GM18499 (cell line): ENCODE measurements around the gene TREML1.
"Not testable (repeated sequence)": the region's sequence is repeated elsewhere in the genome, so short reads cannot be mapped to it uniquely, and the experiment has no call there.

Source experiments
- ATAC-seq: cut with Tn5 transposase; IDR thresholded peaks from one replicate; pipeline ENCODE4 v1.9.1; 2021; ENCODE audit warnings: moderate number of reproducible peaks; ENCODE audit not compliant: insufficient read depth, unreplicated experiment

The TREML1 gene, protein sequence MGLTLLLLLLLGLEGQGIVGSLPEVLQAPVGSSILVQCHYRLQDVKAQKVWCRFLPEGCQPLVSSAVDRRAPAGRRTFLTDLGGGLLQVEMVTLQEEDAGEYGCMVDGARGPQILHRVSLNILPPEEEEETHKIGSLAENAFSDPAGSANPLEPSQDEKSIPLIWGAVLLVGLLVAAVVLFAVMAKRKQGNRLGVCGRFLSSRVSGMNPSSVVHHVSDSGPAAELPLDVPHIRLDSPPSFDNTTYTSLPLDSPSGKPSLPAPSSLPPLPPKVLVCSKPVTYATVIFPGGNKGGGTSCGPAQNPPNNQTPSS

DNA sequence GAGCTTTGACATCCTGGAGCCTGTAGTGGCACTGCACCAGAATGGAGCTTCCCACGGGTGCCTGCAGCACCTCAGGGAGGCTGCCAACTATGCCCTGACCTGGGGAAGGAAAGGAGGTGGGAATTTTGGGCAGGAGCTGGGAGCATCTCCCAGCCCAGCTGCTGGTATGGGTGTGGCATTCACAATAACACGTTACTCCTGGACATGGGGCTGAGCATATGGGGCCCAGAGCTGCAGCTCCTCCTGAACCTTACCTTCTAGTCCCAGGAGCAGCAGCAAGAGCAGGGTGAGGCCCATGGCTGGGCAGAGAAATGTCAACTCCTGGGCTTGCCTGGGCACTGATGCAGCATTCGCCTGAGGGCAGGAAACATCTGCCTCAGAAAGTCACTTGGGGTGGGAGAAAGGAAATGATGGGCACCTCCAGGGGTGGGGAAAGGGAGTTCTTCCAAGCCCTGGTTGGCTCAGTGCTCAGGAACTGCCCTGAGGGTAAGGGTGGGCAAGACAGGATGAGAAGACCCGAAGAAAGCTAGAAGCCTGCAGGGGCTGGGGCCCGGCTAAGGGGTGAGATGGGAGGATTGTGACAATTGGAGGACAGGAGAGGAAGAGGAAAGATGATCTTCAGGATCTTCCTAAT is at the start of gene TREML1:
Gene TREML1 (minus strand): TSS at position 356 of the 634 bp plus-strand sequence. CDS start 59 bp downstream, at position 297.
- ATAC-seq: no peak

DNA sequence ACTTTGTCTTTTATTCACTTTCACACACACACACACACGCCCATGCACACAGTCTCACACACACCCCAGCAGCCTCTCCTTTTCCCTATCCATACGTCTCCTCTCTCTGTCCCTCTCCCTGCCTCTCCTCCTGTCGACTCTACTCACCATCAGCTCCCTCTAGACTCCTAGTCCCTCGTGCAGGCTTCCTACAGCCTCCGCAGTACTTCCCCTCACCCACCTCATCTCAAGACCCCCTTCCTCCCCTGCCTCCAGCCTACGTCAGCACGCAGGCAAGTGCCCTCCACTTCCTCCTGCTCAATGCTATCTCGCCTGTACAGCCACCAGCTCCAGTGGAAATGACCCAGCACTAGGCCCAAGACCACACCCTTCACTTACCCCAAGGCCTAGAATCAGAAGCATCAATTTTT is 47.6 kb upstream of the TREML1 start:
- ATAC-seq: no peak

DNA sequence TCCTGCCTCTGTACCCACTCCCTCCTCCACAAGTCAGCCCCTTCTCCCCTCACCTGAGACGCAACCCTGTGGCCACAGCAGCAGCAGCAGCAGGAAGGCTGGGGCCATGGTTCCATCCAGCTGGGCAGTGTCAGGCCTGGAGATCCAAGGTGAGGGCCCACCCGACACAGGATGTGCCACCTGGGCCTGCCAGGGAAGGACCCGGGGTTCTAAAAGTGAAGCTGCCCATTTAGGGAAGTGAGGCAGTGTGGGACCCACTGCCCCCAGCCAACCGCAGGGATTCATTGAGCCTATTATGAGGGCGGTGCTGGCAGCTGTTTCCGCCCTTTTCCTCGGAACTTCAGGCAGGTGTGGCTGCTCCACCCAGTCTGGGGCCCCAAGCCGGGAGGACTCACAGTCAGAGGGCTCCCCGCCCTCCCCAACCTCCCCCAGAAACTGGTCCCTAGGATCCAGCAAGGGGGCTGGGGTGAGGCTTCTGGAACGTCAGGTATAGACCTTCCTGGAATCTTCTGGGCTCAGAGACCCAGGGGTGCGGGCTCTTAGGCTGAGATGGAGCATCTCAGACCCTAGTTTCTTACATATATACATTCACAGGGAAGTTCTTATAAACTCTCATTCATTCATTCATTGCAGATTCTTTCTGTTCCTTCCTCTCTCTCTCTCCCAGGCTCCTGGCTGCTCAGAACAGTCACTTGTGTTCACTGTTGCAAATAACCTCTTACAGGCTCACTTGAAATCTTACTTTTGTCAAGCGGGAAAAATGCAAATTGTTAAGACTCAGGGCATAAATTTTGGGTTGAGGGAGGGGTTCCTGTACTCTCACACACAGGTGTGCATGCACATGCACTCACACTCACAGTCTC is 47.0 kb upstream of the TREML1 start, which contains the start of gene TREML2:
Gene TREML2 (minus strand): TSS at position 249 of the 863 bp plus-strand sequence. CDS start 141 bp downstream, at position 108.
- ATAC-seq: no peak

DNA sequence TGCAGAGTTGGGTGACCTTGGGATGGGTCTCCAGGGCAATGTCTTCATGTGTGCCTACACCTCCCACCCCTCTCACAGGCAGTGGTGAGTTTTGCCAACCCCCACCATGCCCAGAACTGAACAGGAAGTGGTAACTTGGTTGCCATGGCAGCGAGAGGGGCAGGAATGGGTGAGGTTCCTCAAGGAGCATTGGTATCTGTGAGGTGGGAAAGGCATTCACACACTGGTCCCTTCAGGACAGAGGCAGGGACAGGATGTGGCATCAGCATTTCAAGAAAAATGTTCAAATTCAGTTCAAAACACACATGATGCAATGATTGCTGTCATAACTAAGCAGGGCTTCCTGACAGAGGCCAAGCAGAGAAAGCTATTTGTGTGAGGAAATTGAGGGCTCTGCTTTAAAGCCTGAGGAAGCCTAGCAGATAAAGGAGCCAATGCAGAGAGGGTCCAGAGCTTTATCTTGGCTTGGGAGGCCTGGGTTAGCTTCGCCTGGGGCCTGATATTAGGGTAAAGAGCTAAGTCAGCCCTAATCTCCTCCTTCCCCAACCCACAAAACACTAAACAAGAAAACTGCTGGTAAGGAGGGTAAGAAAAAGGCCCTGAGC is 46.3 kb upstream of the TREML1 start:
- no peak for ATAC-seq

DNA sequence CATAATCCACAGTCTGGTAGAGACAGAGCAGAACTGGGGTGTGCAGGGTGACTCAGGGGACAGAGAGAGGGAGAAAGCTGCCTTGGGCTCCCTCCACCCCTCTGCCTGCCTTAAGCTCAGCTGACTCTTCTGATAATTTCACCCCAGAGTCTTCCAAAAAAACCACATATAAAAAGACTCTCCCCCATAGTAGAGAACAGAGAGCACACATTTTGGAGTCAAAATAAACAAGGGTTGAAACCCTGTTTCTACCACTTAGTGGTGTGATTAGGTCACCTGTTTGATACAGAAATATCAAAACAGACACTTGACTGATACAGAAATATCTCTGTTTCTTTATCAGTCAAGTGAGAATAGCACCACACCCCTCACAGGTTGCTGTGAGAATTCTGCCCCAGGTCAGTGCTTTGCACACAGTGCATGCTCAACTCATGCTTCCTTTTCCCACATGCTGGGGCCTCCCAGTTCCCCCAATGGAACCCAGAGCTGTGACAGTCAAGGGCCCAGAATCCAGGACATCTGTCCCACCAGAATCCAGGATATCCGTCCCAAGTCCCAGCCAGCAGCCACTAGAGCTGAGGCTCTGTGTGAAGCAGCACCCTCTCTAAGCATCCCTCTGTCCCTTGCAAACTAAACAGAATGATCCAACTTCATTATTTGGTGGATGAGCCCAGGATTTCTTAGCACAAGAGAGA is 45.6 kb upstream of the TREML1 start:
- peak; percentile 56 for ATAC-seq

DNA sequence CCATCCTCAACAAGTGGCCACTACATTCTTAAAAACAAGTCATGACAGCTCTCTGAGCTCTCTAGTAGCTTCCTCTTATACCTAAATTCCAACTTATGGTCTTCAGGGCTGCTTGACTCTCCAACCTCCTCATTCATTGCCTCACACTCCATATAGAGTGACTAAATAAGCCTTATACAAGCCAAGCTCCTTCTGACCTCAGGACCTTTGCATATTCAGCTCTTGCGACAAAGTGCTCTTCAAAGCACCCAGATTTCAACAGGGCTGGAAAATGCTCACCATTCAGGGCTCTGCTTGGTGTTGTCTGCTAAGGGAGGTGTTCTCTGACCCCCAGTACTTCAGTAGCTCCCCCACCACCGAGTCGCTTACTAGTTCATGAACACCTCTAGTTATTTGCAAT is 43.1 kb upstream of the TREML1 start:
- ATAC-seq: no peak

DNA sequence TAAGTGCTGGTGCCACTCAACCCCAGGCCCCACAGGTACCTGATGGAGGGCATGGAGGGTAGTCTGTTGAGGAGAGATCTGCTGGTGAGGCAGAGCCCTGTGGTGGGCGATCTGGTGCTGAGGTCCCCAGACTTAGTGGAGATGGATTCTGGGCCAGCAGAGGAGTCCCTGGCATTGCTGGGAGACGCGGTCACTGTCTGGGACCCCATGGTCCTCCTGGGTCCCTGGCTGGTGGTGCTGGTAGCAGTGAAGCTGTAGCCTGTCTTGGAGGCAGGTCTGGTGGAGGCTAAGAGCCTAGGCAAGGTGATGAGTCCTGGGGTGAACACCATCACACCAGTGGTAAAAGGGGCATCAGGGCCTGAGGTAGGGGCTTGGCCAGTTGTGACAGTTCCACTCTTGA is 40.2 kb upstream of the TREML1 start:
- ATAC-seq: no peak

DNA sequence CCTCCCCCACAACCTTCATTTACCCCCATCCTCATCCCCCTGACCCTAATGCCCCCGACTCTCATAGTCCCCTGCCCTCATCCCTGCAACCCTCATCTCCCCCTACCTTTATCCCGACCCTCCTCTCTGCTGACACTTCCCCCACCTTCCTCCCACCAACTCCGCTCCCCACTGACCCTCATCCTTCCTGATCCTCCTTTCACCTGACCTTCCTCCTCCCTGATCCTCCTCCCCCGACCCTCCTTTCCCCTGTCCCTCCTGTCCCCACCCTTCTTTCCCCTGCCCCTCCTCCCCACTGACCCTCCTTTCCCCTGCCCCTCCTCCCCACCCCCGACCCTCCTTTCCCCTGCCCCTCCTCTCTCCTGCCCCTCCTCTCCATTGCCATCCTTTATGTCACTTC is 39.7 kb upstream of the TREML1 start:
- ATAC-seq: no peak

DNA sequence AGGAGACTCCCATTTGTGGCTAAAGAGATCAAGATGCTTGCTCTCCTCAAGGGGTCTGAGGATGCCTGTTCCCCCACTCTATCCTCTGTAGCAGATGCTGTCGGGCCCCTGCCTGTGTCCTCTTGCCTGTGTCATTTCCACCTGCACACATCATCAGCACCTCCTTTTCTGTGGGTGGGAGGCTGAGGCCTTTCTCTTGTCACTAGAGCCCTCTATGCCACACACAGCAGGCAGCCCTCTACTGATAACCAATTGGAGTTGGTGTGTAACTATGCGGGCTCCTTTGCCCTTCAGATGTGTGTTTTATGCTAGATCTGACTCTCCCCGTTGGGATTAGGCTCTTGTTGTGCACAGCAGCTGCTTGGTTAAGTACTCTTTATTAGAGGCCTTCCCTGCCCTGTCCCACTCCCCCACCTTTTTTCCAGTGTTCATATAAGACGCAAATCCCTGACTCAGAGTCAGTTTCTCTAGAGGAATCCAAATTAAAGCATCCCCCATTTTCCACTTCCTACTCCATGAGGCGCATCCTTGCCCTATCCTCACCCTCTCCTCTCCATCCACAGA is 39.1 kb upstream of the TREML1 start:
- no peak for ATAC-seq

DNA sequence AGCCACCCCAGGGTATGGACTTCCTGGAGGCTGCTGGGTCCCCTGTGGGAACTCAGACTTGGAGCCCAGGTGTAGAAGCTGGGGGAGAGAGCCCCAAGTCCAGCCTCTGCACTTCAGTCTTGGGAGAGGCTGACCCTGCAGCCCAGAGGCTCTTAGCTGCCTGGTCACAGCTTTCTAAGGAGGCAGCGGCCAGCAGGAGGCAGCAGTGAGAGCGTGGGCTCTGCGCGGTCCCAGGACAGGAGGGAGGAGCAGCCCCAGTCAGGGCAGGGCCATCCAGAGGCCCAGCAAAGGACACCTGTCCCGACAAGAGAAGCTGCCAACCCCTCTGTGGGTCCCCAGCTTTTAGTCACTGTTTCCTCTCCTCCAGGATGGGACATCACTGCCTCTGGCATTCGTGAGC is 37.4 kb upstream of the TREML1 start:
- no peak for ATAC-seq

DNA sequence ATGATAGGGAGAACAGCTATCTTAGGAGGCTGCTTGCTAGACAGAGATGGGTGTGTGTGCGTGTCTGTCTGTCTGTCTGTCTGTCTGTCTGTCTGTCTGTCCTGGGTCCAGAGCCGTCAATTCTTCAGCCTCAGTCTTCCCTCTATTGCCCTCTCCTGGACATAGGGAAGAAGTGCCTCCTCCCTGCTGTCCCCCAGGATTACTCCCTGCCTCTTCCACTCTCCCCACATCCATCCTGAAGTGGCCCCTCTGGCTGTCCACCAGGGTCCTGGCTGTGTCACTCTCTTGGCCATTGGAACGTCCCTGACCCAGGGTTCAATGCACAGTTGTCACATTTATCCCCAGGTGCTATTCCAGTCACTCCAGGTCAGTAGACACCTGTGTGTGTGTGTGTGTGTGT is 36.6 kb upstream of the TREML1 start:
- ATAC-seq: no peak

DNA sequence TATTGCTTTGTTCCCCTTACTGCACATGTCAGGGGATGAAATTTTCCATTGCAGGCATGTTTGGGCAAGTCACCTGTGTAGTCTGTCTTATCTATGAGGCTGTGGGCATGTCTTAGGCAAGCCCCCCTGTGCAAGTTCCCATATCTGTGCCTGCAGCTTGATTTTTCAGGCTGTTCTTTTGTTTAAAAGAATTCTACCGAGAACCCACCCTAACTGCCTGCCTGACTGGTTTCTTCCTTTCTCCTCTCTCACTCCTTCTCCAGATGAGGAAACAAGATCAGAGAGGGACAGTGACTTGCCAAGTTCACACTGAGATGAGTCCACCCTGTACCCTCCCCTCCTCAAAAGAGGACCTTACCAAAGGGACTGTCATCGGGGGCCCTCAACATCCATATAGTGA is 35.8 kb upstream of the TREML1 start:
- no peak for ATAC-seq

DNA sequence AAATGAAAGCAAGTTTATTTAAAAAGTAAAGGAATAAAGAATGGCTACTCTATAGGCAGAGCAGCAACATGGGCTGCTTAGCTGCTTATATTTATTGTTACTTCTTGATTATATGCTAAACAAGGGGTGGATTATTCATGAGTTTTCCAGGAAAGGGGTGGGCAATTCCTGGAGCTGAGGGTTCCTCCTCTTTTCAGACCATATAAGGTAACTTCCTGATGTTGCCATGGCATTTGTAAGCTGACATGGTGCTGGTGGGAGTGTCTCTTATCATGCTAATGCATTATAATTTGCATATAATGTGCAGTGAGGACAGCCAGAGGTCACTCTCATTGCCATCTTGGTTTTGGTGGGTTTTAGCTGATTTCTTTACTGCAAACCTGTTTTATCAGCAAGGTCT is 34.9 kb upstream of the TREML1 start:
- ATAC-seq: not testable (repeated sequence)

DNA sequence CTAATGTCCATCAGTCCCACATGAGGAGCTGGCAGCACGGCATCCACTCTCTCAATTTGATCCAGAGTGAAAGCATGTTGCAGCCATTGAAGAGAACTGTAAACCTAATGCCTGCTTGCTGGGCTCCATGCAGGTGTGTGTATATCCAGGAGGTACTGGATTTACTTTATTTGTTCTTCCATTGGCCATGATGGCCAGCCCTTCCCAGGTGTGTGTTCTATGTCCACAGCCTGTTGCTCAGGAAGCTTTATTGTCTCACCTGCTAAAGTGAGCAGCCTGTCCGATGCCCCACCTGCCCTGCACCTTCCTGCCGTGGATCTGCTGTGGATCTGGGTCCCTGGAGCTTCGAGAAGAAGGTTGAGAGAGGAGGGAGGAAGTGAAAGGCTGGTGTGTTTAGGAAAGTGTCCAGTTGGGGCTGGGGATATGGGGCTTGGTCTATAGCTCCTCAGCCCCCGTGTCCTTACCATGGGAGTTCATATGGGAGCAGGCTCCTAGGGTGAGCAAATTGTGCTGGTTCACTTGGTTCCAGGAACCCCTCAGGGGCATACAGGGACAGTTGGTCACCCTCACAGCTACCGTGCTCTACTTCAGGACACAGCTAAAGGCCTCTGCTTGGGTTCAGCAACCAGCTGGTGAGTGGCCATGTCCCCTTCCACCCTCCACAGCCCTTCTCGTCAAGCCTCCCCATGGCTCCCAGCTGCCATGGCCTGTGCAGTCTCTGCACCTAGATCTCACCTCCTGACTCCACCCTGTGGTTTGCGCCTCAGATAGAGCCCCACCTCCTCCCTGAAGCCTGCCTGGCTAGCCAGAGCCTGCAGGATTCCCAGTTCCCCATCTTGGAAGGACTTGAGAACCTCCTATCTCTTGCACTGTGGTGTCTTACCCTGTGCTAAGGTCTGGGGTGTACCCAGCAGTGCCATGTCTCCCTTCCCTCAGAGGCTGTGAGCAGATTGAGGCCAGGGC is 34.1 kb upstream of the TREML1 start:
- ATAC-seq: no peak

DNA sequence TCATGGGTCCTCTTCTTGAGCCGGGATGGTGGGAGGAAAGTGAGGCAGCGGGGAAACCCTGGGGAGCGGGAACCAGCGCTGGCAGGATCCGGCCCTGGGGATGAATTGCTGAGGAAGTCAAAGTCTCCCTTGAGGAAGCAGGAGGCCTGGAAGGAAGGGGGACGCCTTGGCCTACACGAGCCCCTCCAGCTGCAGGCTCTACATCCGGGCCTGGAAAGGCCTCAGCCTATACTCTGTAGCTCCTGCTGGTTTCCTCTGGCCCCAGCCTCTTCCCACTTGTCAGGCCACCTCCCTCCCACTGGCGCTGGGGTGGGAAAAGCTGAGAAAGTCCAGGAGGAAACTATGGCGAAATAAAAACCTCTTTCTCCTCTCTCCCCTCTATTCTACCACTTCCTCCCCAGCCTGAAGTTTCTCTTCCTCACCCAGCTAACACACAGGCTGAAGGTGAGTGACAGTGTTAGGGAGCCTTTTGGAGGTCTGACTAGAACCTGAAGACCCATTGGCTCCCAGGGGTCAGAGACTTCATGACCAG is 31.9 kb upstream of the TREML1 start:
- ATAC-seq: no peak

DNA sequence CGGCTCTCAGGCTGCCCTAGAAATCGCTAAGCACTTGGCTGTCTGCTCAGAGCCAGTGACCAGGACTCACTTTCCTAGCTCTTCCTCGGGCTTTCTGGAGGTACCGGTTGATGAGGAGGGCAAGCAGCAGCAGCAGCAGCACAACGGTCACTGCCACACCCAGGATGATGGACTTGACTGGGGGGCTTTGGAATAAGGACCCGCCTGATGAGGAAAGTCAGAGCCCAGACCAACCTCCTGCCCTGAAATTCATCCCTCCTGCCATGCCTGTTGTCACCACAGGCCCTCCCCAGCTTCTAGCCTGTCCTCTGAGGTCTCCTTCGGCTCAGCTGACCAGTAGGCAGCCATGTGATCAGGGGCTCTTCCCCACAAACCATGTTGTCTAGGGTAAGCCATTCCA is 30.6 kb upstream of the TREML1 start:
- no peak for ATAC-seq

DNA sequence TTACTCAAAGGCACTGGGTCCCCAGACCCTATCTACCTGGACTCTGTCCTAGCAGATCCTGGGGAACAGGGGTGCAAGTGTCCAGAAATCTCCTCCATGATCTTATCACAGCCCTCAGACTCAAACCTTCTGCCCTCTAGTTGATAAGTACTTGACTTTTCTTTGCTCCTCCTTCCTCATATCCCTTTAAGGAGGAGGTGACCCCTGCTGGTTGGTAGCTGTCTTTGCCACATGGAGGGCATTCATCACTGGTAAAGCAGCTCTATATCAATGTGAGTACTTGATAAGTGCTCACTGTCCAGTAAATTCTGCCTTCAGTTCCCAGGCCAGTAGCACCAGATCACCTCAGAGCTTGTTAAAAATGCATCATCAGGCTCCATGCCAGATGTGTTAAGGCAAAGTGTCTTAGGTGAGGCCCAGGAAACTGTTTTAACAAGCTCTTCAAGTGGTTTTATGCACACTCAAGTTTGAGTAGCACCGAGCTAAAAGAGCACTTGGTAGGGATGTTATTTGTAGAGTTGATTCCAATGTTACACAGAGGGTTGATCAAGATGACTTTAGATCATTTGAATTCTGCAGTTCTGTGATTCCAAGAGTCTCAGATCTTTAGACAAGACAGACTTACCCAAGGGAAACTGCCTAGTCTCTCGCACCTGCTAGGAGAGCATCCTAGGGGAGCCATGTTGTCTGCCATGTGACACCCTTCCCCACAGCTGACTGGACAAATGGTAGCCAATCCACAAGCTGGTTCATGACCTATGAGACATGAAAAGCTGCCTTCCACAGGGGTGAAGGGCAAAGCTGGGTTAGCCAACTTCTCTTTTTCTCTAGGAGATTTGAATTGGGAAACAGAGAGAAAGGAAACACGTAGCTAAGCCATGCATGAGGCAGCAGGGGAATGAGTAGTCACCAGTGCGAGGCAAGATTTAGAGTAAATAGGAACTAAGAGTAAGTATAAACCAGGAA is 28.2 kb upstream of the TREML1 start:
- ATAC-seq: no peak
